Fibroblast of villous mesenchyme (primary cell): ENCODE results near the gene FOXL2. TPM values are rescaled to one million over a fixed set of nuclear protein-coding genes. Genes with fewer than 3 reads are reported as not detected.

Source experiments
- DNase-seq: peaks from one replicate; pipeline ENCODE4 v3.0.0-alpha.2; 2010; ENCODE audit warnings: low read depth
- H3K4me3 ChIP-seq: 2 replicates; pipeline ENCODE4 v1.5.1; 2011; ENCODE audit warnings: low read depth, mild to moderate bottlenecking, low read length
- CTCF ChIP-seq: IDR thresholded peaks from 2 replicates; pipeline ENCODE4 v1.5.1; 2012; ENCODE audit warnings: low read depth, mild to moderate bottlenecking, low read length; ENCODE audit not compliant: insufficient read depth
- total RNA-seq: library from RNA; depleted of rRNA; stranded (reverse); fragments of >200 nt; gene quantifications from 2 replicates; pipeline ENCODE4 v1.2.3, GENCODE V29; 2012

FOXL2 gene
- total RNA-seq, 1 donor: 49.7 TPM

GRCh38 chr3:138947495-138948121 is 671 bp upstream of the FOXL2 start:
- DNase-seq: peak; percentile 52
- TF ChIP-seq CTCF: no peak
- H3K4me3 ChIP-seq: peak overlapping the region; percentile 59

GRCh38 chr3:138945709-138946662 is 951 bp downstream of the FOXL2 start:
- peak; percentile 53 for DNase-seq
- H3K4me3 ChIP-seq: peak overlapping the region; percentile 60
- TF ChIP-seq CTCF: peak; percentile 19

- TF ChIP-seq CTCF: no peak
- peak; percentile 26 for DNase-seq
- peak overlapping the region; percentile 60 for H3K4me3 ChIP-seq
These were observed 1.8 kb downstream of the FOXL2 start for GRCh38 chr3:138944929-138945708.

- no peak for DNase-seq
- H3K4me3 ChIP-seq: peak overlapping the region; percentile 60
- no peak for TF ChIP-seq CTCF
These were observed 2.3 kb downstream of the FOXL2 start for GRCh38 chr3:138944654-138944928.

- DNase-seq: peak; percentile 43
- no peak for TF ChIP-seq CTCF
- peak overlapping the region; percentile 60 for H3K4me3 ChIP-seq
These were observed 2.9 kb downstream of the FOXL2 start for GRCh38 chr3:138943724-138944653.
